Melanocyte of skin (primary cell): ENCODE measurements around the gene IFRD2. TPM values are rescaled to one million over a fixed set of nuclear protein-coding genes. Genes with fewer than 3 reads are reported as not detected.

Source experiments
- total RNA-seq, 2 donors: library from RNA; depleted of rRNA; stranded (reverse); fragments of >200 nt; gene quantifications; 2 replicates each; pipeline ENCODE4 v1.2.3, GENCODE V29; 2012

The IFRD2 gene
- 100 to 1,000 TPM in 1 of 2 donors, 10 to 100 TPM in 1; 63.7 to 120 TPM for total RNA-seq

GRCh38 chr3:50292159-50293078 lies at the start of gene IFRD2:
Gene IFRD2 (minus strand): TSS chr3:50292429. CDS start chr3:50292274, 155 bp downstream.

GRCh38 chr3:50340448-50341329 lies 48.5 kb upstream of the IFRD2 start, which contains the start of gene RASSF1:
Gene RASSF1 (minus strand): TSS chr3:50340836. CDS start chr3:50340805, 31 bp downstream.

GRCh38 chr3:50327943-50328691 lies 35.9 kb upstream of the IFRD2 start, which contains the start of gene TUSC2:
Gene TUSC2 (minus strand): TSS chr3:50328223. CDS start chr3:50328099, 124 bp downstream.

GRCh38 chr3:50322386-50323091 lies 30.3 kb upstream of the IFRD2 start, which contains the start of gene HYAL2:
Gene HYAL2 (minus strand): TSS chr3:50322745. CDS start chr3:50320489, 2,256 bp downstream.

GRCh38 chr3:50303013-50303815 lies 11.0 kb upstream of the IFRD2 start, which contains the start of gene HYAL1:
Gene HYAL1 (minus strand): TSS chr3:50303574. CDS start chr3:50302956, 618 bp downstream.

GRCh38 chr3:50298836-50299637 lies 6.8 kb upstream of the IFRD2 start, which contains the start of the genes HYAL3 and NAA80:
Gene HYAL3 (minus strand): TSS chr3:50299405. CDS start chr3:50295602, 3,803 bp downstream.
Gene NAA80 (minus strand): TSS chr3:50299405. CDS start chr3:50297463, 1,942 bp downstream.

GRCh38 chr3:50278880-50279224 lies 13.4 kb downstream of the IFRD2 start, which contains the start of gene LSMEM2:
Gene LSMEM2 (plus strand): TSS chr3:50279087. CDS start chr3:50279114, 27 bp downstream.

GRCh38 chr3:50268703-50269451 lies 23.4 kb downstream of the IFRD2 start, which contains the start of gene SEMA3B:
Gene SEMA3B (plus strand): TSS chr3:50269147. CDS start chr3:50269241, 94 bp downstream.

Other genes starting within 250 kb of the IFRD2 start
- gene RBM5, start 203.5 kb downstream of the IFRD2 start, total RNA-seq: 100 to 1,000 TPM; 125 to 126 TPM
- gene SEMA3F, start 137.1 kb downstream of the IFRD2 start, total RNA-seq: under 1 TPM in 1 of 2 donors, not detected in 1; under 0.01 TPM
- not detected for gene GNAT1, start 100.8 kb downstream of the IFRD2 start, total RNA-seq
- not detected for gene SLC38A3, start 87.2 kb downstream of the IFRD2 start, total RNA-seq
- gene GNAI2, start 56.2 kb downstream of the IFRD2 start, total RNA-seq: 100 to 1,000 TPM; 195 to 230 TPM
- 1 to 10 TPM; 3.8 to 5.3 TPM for gene SEMA3B, start 23.3 kb downstream of the IFRD2 start, total RNA-seq
- gene LSMEM2, start 13.3 kb downstream of the IFRD2 start, total RNA-seq: not detected
- 1 to 10 TPM; 5.2 to 6.0 TPM for gene HYAL3, start 7.0 kb upstream of the IFRD2 start, total RNA-seq
- 1 to 10 TPM; 4.7 to 5.9 TPM for gene NAA80, start 7.0 kb upstream of the IFRD2 start, total RNA-seq
- gene HYAL1, start 11.1 kb upstream of the IFRD2 start, total RNA-seq: 1 to 10 TPM in 1 of 2 donors, under 1 TPM in 1; 0.67 to 1.4 TPM
- 10 to 100 TPM; 47.1 to 53.6 TPM for gene HYAL2, start 30.3 kb upstream of the IFRD2 start, total RNA-seq
- gene TUSC2, start 35.8 kb upstream of the IFRD2 start, total RNA-seq: 10 to 100 TPM; 19.3 to 24.1 TPM
- 10 to 100 TPM; 21.3 to 31.0 TPM for gene RASSF1, start 48.4 kb upstream of the IFRD2 start, total RNA-seq
- under 1 TPM; 0.67 to 0.69 TPM for gene ZMYND10, start 53.3 kb upstream of the IFRD2 start, total RNA-seq
- gene NPRL2, start 58.3 kb upstream of the IFRD2 start, total RNA-seq: 10 to 100 TPM; 24.0 to 24.1 TPM
- gene CYB561D2, start 58.4 kb upstream of the IFRD2 start, total RNA-seq: 10 to 100 TPM; 16.5 to 31.6 TPM
- 10 to 100 TPM; 54.0 to 72.9 TPM for gene TMEM115, start 67.1 kb upstream of the IFRD2 start, total RNA-seq
- gene CACNA2D2, start 211.2 kb upstream of the IFRD2 start, total RNA-seq: not detected